GM19467 (cell line): ENCODE results near the gene TIMM44.
A peak's percentile ranks its signal among the peaks of the same experiment; 100 is the strongest.

Source experiments
- ATAC-seq: cut with Tn5 transposase; IDR thresholded peaks from one replicate; pipeline ENCODE4 v1.9.1; 2021; ENCODE audit warnings: mild to moderate bottlenecking, moderate library complexity; ENCODE audit not compliant: unreplicated experiment

TIMM44 gene

DNA sequence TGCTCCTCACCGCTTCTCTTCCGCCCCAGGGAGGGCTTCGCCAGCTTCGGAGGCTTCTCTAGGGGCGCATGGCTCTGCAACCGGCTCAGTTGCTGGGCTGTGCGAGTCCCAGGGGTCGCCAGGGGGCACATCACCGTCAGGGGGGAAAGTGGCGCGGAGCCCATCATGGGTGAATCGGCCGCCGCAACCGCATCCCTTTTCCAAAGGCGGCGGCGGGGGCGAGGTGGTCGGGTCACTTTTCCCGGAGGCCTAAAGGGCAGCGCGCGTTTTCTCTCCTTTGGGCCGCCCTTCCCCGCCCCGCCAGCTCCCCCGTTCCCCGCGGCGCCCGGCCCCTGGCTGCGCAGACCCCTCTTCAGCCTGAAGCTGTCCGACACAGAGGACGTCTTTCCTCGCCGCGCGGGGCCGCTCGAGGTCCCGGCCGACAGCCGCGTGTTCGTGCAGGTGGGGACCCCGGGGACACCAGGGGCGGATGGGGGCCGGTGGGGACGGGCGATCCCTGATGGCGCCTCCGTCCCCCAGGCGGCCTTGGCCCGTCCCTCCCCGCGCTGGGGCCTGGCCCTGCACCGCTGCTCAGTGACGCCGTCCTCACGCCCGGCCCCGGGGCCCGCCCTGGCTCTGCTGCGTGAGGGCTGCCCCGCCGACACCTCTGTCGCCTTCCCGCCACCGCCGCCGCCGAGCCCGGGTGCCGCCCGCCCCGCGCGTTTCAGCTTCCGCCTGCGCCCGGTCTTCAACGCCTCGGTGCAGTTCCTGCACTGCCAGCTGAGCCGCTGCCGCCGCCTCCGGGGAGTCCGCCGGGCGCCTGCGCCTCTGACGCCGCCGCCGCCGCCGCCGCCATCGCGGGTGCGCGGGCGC is 27.1 kb downstream of the TIMM44 start:
- no peak for ATAC-seq

DNA sequence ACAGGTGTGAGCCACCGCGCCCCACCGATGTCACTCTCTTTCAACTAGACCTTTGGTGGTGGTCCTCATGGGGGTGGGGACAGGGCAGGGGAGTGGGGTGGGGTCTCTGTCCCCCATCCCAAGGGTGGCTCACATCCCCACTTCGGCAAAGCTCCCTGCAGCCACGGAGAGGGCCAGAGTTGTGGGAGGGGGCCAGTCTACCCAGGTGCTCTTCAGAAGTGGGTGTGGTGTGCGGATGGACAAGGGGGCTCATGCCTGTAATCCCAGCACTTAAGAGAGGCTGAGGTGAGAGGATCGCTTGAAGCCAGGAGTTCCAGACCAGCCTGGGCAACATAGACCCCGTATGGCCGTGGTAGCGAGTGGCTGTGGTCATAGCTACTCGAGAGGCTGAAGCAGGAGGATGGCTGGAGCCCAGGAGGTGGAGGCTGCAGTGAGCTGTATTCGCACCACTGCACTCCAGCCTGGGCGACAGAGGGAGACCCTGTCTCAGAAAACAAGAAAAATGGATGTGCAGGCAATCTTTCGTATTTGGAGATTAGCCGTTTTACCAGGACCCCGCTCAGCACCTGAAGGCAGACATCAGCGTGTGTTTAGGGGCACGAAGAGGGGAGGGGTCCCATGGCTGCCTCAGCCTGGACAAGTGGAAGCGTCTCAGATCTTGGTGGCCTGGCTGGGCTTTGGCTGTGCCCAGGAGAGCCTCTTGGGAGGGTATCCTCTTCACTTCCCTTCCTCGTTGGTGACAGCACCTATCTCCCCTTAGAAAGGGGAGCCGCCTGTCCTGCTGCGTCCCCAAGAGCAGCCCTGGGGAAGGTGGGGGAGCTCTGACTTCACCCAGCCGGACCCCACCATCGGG is 28.0 kb downstream of the TIMM44 start:
- no peak for ATAC-seq

DNA sequence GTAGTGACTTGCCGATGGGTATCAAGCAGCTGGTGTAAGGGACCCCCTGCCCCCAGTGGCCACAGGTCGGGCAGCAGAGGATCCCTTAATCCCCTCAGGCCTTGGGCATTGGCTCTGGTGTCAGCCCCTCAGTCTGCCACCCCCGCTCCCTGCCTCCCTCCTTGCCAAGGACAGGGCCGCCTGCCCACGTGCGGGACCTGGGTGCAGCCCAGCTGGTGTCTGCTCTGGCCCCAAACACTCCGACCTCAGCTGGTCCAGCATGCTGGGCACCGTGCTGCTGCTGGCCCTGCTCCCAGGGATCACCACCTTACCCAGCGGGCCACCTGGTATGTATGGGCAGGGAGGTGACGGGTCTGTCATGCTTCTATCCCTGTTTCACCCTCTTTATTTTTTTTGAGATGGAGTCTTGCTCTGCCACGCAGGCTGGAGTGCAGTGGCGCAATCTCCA is 28.8 kb downstream of the TIMM44 start, which contains the start of gene TGFBR3L:
Gene TGFBR3L, plus strand, starts transcription at position 233 of the 448 bp plus-strand sequence.
- no peak for ATAC-seq

DNA sequence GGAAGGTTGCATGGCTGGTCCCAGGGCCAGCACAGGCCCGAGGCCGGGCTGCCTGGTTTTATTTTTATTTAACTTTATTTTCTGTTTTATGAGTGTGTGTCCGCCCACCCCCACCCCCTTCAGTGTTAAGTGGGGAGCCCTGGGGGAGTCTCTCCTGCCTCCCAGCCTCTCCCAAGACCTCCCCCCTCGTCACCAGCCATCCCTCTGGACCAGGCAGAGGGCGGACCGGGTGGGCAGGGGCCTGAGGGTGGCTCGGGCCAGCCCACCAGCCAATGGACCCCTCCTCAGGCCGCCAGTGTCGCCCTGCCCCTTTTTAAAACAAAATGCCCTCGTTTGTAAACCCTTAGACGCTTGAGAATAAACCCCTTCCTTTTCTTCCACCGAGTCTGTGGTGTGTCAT is 29.4 kb downstream of the TIMM44 start:
- no peak for ATAC-seq

DNA sequence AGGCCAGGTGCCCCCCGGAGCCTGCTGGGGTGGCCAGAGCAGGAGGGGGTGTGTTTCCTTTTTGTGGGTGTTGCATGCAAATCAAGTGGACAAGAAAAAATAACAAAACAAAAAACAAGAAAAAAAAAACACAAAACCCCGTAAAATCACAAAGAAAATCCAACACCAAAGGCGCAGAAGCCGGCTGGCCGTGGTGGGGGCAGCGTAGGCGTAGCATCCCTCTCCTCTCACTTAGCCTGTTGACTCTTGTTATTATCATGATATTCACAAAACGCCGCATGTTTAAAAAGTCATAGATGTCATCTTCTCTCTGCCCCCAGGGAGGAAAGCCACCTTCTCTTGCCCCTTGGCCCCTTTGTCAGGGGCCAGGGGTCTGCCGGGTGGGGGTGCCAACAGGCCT is 29.8 kb downstream of the TIMM44 start:
- no peak for ATAC-seq

DNA sequence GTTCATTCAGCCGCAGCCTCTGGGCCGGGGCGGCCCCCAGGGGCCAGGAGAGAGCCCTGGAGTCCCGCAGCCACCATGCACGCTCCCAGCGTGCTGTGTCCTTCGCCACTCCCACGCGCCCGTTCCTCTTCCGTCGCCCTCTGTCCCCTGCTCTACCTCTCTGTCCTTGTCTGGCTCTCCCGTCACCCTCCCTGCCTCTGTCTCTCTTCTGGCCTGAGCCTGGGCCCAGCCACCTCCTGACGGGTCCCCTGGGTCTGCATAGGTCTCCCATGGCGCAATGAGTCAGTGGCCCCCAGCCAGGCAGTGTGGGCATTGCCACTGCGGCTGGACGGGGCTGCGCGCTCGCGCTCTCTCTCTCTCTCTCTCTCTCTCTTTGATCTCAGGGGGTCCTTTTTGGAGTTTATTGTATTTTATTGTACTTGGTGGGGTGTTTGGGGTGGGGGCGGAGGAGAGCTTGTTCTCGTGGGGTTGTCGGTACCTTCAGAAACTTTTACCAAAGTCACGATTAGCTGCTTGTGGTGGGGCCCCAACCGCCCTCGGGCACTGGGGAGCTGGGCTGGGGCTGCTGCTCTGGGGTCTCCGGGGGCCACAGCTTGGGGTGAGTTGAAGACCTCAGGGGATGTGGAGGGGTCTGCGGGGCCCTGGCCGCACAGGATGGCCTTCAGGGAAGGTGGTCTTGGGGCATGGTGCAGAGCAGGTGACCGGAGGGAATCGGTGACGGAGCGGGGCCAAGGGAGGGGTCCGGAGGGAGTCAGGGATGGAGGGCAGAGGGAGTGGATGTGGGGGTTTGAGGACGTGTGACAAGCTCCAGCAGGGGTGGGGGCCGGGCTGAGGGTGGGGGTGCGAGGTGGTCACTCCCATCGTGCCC is 30.5 kb downstream of the TIMM44 start:
- no peak for ATAC-seq

DNA sequence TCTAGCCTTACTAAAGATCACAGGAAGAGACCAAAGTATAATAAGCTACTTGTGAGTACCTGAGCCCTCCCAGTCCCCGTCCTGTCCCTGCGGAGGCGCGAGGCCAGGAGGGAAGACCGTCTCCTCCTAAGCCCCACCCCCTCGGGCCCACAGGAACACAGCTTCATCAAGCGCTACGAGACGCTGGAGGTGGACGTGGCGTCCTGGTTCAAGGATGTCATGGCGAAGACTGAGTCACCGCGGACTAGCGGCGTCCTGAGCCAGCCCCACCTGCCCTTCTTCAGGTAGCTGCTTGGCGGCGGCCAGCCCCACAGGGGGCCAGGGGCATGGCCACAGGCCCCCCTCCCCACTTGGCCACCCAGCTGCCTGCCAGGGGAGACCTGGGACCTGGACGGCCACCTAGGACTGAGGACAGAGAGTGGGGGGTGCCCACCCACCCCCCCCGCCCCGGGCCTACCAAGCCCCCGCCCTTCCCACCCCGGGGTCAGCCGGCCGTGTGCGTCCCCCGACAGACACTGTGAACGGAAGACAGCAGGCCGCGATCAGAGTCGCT is 31.2 kb downstream of the TIMM44 start:
- ATAC-seq = no peak

DNA sequence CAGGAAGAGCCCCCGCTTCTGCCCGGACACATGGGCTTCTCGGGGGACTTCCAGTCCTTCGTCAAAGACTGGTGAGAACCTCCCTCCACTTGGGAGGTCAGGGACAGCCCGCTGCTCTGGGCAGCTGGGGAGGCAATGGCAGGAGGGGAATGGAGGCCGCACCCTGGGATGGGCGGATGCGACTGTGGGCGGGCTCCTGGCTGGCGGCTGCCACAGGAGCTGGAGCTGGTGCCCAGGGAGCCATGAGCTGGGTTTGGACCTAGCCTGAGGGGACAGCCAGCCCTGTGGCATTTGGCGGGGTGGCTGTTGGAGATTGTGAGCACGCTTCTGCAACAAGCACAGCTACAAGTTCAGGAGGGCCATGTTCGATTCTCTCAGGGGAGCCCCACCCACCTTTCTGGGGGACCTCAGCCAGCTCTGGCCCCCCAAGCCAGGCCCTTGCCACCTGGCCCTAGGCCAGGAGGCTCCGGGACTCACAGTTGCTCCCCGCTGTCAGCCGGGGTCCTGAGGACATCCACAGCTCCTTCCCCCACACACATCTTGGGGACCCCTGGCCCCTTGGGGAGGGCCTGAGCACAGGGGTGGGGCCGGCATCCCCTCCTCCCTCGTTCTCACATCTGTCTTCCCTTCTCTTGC is 31.8 kb downstream of the TIMM44 start:
- no peak for ATAC-seq

DNA sequence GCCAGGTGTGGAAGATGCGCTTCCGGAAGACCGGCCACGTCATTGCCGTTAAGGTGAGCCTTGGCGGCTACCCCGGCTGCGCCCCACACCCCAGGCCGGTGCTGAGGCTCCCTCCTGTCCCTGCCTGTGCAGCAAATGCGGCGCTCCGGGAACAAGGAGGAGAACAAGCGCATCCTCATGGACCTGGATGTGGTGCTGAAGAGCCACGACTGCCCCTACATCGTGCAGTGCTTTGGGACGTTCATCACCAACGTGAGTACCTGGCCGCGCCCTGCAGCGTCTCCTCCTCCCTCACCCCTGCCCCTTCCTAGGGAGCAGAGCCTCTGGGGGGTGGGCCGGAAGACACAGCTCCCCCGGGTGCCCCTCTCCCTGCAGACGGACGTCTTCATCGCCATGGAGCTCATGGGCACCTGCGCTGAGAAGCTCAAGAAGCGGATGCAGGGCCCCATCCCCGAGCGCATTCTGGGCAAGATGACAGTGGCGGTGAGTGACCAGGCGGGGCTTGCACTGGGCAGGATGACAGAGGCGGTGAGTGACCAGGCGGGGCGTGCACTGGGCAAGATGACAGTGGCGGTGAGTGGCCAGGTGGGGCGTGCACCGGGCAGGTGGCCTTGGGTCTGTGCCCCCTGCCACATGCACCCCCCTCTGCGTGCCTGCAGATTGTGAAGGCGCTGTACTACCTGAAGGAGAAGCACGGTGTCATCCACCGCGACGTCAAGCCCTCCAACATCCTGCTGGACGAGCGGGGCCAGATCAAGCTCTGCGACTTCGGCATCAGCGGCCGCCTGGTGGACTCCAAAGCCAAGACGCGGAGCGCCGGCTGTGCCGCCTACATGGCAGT is 32.9 kb downstream of the TIMM44 start:
- no peak for ATAC-seq

DNA sequence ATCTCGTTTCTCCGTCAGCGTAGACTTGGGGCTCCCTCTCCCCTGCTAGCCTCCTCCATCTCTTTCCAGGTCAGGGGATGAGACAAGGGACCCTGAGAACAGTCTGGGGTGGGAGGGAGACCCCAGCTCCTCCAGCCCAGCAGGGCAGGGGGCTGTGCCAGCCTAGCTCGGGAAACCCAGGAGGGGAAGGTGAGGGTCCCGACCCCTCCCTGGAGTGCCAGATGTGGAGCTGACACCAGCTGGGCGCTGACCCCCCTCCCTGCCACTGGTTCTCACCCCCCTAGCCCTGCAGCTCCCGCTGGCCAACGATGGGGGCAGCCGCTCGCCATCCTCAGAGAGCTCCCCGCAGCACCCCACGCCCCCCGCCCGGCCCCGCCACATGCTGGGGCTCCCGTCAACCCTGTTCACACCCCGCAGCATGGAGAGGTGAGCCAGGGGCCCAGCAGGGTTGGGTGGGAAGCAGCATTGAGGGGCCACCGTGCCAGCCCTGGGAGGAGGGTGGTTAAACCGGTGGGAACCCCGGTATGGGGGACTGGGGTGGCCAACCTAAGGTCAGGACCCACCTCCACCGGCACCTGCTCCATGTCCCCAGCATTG is 33.9 kb downstream of the TIMM44 start:
- ATAC-seq = no peak

DNA sequence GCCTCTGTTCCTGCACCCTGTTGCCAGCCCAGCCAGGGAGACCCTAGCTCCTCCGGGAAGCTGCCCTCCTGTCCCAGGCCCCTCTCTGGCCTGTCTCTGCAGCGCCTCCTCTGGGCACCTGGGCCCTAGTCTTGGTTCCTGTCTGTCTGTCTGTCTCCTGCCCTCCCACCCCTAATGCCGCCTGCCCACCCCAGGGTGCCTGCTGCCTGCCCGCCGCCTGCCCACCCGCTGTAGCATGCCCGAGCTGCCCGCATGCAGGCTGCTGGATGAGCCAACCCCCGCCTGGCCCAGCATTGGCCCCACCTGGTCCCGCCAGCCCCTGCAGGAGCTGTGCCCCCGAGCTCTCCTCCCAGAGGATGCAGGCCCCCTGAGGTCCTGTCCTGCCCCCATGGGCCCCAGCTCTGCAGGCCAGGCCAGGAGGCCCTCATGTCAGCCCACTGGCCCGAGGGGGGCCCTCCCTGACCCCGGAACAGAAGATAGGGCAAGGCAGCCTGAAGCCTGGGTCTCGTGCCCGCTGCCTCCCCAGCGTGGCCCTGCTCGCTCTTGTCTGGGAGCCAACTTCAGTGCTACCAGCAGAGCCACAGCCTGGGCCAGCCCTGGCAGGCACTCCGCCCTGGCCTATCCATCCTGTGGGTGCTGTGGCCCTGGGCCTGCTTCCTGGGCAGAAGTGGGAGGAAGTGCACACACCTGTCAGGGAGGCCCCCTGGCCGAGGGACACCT is 34.6 kb downstream of the TIMM44 start:
- no peak for ATAC-seq

DNA sequence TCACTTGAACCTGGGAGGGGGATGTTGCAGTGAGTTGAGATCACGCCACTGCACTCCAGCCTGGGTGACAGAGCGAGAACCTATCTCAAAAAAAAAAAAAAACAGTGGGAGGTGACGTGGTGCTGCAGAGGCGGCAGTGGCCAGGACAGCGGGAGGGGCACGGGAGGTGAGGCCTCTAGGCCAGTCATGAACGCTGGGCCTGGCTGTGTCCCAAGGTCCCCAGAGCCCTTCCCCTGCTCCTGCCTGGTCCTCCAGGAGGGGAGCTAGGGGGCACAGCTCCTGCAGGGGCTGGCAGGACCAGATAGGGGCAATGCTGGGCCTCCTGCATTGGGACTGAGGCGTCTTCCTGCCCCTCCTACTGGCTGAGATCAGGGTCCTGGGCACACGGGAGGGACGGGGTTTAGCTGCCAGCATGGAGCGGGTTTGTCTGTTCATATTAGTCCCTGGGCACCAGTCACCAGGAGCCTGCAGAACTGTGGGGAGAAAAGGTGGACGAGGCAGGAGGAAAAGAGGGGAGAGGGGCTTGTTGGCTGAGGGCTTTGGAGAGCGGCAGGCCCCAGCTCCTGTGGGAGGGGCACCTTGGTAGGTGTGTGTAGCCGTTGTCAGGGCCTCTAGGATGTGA is 35.3 kb downstream of the TIMM44 start:
- ATAC-seq = no peak

DNA sequence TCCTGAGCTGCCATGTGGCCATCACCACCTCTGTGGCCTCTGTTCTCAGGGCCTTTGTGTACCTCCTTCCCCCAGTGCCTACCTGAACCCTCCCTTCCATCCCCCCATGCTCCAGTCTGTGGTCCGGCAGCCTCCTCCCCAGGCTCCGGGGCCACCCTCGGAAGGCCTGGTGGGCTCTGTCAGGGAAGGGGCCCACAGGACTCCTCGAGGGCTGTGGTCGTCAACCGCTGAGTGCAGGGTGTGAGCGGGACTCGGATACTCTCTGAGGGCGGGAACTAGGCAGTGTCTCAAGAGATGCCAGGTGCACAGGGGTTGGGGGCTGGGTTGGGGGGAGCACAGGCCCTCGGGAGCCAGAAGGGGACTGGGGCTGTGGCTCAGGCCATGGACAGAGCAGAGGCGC is 35.9 kb downstream of the TIMM44 start:
- no peak for ATAC-seq

DNA sequence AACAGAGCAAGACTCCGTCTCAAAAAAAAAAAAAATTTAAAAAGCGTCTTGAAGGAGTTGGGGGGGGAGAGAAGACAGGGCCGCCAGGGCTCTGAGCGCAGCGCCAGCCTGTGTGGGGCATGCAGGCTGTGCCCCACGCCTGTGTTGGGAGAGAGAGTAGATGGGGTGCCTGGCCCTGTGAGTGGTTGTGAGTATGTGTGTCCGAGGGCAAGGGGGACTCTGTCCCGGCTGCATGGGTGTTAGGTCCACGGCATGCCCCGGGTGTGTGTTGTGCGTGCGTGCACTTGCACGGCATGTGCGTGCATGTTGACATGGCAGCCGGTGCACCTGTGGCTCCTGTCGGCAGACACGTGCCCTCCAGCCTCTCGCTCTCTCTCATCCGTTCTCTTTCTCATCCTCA is 36.3 kb downstream of the TIMM44 start:
- no peak for ATAC-seq

DNA sequence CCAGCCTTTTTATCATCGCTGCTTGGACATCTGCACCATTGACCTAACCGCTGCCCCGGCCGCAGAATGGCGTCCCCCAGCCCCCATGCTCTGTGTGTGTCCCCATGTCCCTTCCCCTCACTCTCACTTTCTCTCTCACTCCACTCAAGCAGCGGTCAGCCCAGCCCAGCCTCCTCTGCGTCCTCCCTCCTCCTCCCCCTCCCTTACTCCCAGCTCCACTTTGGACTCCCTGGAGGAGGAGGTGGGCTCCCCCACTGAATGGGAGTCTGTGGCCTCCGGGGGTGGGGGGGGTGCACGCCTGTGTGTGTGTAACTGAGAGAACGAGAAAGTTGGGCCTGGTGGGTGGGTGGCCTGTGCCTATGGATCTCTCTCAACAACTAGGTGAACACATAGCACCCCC is 37.6 kb downstream of the TIMM44 start:
- ATAC-seq = no peak

DNA sequence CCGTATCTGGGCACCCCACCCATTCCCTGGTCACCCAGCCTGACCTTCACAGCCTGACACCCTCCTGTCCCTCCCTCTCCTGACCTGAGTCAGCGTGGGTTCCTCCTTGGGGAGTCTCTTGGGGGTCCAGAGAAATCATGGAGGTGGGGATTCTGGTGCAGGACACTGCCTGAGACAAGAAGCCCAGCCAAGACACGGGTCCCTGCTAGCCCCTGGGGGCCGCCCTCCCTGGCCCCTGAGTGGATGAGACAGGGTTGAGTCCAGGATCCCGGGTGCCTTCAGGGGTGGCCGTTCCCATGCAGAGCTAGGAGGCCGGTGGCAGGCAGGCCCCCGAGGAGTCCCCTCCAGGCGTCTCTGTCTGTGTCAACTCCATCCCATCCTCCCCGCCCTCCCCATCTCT is 38.2 kb downstream of the TIMM44 start:
- ATAC-seq = no peak

DNA sequence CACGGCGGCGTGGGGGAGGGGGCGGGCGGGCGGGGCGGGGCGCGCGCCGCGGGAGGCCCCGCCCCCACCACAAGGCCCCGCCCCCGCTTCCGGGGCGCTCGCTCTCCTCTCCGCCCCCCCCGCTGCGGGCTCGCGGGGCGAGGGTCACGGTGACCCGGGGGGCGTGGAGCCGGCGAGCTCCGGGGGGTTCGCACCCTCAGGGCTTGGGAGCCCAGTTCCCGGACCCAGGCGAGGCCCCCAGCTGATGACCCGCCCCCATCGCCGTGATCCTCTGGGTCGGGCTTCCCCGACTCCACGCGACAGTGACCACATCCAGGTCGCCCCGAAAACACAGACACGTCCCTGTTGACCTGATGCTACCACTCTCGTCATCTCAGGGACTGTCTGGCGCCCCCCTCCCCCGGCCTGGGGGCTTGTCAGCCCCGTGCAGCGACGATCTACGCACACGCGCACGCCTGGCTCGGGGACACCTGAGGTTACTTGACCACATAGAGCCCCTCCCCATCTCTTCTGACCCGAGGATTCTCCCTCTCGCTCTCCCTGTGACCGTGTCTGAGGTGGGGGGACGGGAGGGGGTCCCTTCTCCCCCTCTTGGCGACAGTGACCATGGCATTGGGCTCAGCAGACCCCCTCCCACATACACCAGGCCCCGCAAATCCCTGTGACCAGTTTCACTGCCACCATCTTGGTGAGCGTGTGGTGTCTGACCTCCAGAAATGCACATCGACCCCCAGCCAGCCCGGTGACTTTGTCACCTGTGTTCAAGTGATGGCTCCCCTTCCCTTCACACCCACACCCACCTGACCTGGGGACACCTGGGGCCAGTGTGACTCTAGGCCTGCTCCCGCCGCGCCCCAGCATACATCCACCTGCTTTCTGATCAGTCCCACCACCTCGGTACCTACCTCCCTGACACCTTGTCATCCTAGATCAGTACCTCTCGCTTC is 39.1 kb downstream of the TIMM44 start:
- ATAC-seq = peak; percentile 17
